Hypothalamus (tissue), 51 donors: ENCODE measurements around the gene PRPS1.
A peak's percentile ranks its signal among the peaks of the same experiment; 100 is the strongest.

Experiments
- DNase-seq, 51 donors: peaks; one replicate each; lab custom pipeline; 2025; lab: John Stamatoyannopoulos, UW

PRPS1 gene

GRCh38 chrX:107699616-107700015 is 71.3 kb downstream of the PRPS1 start:
- no peak for DNase-seq

- DNase-seq, result peak in 7 of 51 donors; percentile 1 to 27 (median 10)
Observed at GRCh38 chrX:107700317-107700774, 72.0 kb downstream of the PRPS1 start.
